Thyroid gland (tissue), 4 donors: ENCODE data around the gene PDE11A. TPM values are rescaled to one million over a fixed set of nuclear protein-coding genes. Genes with fewer than 3 reads are reported as not detected.
"Not testable (repeated sequence)": the region's sequence is repeated elsewhere in the genome, so short reads cannot be mapped to it uniquely, and the experiment has no call there.

ENCODE experiments used
- DNase-seq, 2 donors: peaks; one replicate each; pipeline ENCODE4 v3.0.0-alpha.2; 2019
- H3K27ac ChIP-seq, 3 donors: fragments of 200-600 bp; sonication (generic); 1 replicate in 2 of 3; 2 replicates in 1 of 3; pipeline ENCODE4 v1.5.1; 2016 to 2019; ENCODE audit warnings: mild to moderate bottlenecking in 1 of 3, moderate library complexity in 1 of 3
- H3K27me3 ChIP-seq: fragments of 200-600 bp; sonication (generic); one replicate; pipeline ENCODE4 v1.5.1; 2019
- H3K36me3 ChIP-seq, 2 donors: fragments of 200-600 bp; sonication (generic); one replicate each; pipeline ENCODE4 v1.5.1; 2016 to 2019
- H3K4me1 ChIP-seq, 2 donors: fragments of 200-600 bp; sonication (generic); one replicate each; pipeline ENCODE4 v1.5.1; 2017 to 2019
- H3K4me3 ChIP-seq, 3 donors: fragments of 200-600 bp; sonication (generic); replicated peaks in 1 of 3; 1 replicate in 2 of 3; 2 replicates in 1 of 3; pipeline ENCODE4 v1.5.1; 2016; ENCODE audit warnings: mild to moderate bottlenecking in 1 of 3
- H3K9me3 ChIP-seq: fragments of 200-600 bp; sonication (generic); one replicate; pipeline ENCODE4 v1.5.1; 2017
- POLR2A ChIP-seq, 2 donors: fragments of 450-650 bp; IDR thresholded peaks; one replicate each; pipeline ENCODE4 v1.6.1; 2017; ENCODE audit warnings: antibody characterized with exemption in 2 of 2, mild to moderate bottlenecking in 2 of 2, moderate library complexity in 1 of 2
- WGBS, 2 donors: methylation state at CpG; one replicate each; pipeline ENCODE4 v1.1.5; 2017; 5-methylcytosine and 5-hydroxymethylcytosine counted together
- intact Hi-C: fragments of 100-400 bp; cut with DNase I; formaldehyde crosslinking; loops from one replicate; pipeline ENCODE4 v1.15.1; 2023
- total RNA-seq, 4 donors: library from RNA; depleted of rRNA; stranded (reverse); fragments of >200 nt; gene quantifications; one replicate each; pipeline ENCODE4 v1.2.3, GENCODE V29; 2016
- TF ChIP-seq, protein P1 (sequence below), 6 experiments: fragments of 200-600 bp in 3 of 6; fragments of 450-650 bp in 3 of 6; sonication (generic) in 3 of 6; IDR thresholded peaks; one replicate each; pipeline ENCODE4 v1.5.1; 2016 to 2019; ENCODE audit warnings: antibody characterized with exemption in 6 of 6, mild to moderate bottlenecking in 2 of 6, inconsistent platforms in 1 of 6, moderate library complexity in 1 of 6

Gene PDE11A
- total RNA-seq, 4 donors from 2014 or later = 2.2 to 4.0 (median 3.0) TPM

DNA sequence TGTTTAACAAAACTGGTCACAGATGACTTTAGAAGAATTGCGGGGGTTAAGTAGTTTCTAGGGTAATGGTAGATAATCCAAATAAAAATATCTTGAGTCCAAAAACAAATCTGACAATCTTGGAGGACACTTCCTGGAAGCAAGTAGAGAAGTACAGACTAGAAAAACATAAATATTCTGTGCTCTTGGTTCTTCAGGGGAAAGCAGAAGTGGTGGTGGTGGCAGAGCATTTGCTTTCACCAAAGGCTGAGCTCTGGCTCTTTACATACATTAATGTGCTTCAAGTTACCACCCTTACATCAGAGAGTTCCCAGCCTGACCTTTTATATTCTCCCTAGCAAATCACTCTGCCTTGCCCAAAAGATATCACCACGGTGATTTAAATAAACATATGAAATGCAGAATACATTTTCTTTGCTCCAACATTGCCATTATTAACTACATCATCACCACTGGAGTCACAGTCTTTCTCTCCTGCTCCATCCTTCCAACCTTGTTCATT is 15.3 kb downstream of the PDE11A start:
- Histone ChIP-seq H3K4me1 (peaks cover 4 to 10% of the 10 kb centered on the region in 2 donors), H3K27me3 (no peaks in the 10 kb centered on the region), H3K36me3 (no peaks in the 10 kb centered on the region), H3K4me3 (no peak overlapping the region), H3K27ac (no peak overlapping the region), H3K9me3 (no peaks in the 10 kb centered on the region)
- DNase-seq = no peak
- intact Hi-C loops = no loop called here
- 76 to 78% methylated on average over 2 of the region's 2 CpGs for WGBS, 2 donors
- TF ChIP-seq, protein P1, sequence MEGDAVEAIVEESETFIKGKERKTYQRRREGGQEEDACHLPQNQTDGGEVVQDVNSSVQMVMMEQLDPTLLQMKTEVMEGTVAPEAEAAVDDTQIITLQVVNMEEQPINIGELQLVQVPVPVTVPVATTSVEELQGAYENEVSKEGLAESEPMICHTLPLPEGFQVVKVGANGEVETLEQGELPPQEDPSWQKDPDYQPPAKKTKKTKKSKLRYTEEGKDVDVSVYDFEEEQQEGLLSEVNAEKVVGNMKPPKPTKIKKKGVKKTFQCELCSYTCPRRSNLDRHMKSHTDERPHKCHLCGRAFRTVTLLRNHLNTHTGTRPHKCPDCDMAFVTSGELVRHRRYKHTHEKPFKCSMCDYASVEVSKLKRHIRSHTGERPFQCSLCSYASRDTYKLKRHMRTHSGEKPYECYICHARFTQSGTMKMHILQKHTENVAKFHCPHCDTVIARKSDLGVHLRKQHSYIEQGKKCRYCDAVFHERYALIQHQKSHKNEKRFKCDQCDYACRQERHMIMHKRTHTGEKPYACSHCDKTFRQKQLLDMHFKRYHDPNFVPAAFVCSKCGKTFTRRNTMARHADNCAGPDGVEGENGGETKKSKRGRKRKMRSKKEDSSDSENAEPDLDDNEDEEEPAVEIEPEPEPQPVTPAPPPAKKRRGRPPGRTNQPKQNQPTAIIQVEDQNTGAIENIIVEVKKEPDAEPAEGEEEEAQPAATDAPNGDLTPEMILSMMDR (IDR thresholded peaks at IDR 0.05) = no peak
- no peak for TF ChIP-seq POLR2A (IDR thresholded peaks at IDR 0.05)

DNA sequence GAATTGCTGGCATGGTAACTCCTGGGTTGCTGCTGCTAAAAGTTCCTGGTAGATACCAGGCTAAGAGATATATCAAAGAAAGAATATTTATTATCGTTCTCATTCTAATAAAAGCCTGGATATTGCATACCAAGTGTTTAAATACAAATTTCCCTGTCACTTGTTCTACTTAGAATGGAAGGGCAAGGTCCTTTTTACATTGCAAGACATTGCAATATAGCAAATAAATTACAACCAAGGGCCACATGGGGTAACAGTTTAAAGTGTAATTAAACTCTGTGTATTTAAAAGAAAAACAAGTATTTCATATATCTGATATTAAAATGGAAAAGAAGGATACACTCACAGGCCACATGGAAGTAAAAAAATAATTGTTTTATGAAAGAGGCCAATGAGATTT is 16.2 kb downstream of the PDE11A start:
- Histone ChIP-seq H3K27ac (no peak overlapping the region), H3K27me3 (no peaks in the 10 kb centered on the region), H3K9me3 (no peaks in the 10 kb centered on the region), H3K36me3 (no peaks in the 10 kb centered on the region), H3K4me3 (no peak overlapping the region), H3K4me1 (peaks cover 4 to 10% of the 10 kb centered on the region in 2 donors)
- intact Hi-C loops = no loop called here
- no peak for DNase-seq
- no peak for TF ChIP-seq POLR2A (IDR thresholded peaks at IDR 0.05)
- TF ChIP-seq, protein P1 (IDR thresholded peaks at IDR 0.05) = no peak
- WGBS, 2 donors = 83 to 88% methylated on average over 1 of the region's 1 CpG

DNA sequence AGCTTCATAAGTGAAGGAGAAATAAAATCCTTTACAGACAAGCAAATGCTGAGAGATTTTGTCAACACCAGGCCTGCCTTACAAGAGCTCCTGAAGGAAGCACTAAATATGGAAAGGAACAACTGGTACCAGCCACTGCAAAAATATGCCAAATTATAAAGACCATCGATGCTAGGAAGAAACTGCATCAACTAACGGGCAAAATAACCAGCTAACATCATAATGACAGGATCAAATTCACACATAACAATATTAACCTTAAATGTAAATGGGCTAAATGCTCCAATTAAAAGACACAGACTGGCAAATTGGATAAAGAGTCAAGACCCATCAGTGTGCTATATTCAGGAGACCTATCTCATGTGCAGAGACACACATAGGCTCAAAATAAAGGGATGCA is 21.3 kb downstream of the PDE11A start:
- H3K27ac ChIP-seq, DNase-seq, H3K36me3 ChIP-seq, H3K9me3 ChIP-seq, H3K4me1 ChIP-seq, intact Hi-C loops, H3K27me3 ChIP-seq, H3K4me3 ChIP-seq: not testable (repeated sequence)
- 89 to 96% methylated on average over 2 of the region's 2 CpGs for whole genome bisulfite sequencing, 2 donors

DNA sequence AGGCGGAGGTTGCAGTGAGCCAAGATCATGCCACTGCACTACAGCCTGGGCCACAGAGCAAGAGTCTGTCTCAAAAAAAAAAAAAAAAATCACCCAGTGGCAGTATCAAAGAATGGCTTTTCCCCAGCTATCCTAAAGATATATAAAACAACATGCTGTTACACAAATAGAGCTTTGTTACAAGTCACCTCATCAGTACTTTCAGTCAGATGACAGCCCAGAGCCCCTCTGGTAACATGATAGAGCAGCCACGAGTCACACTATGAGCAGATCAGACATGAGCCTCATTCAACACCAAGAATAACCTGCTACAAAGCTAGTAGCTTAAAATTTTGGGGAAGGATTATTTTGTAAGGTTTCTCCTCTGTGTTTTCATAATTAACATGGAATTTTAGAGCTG is 25.2 kb downstream of the PDE11A start:
- DNase-seq = no peak
- H3K4me1 ChIP-seq = no peaks in the 10 kb centered on the region
- no peak for TF ChIP-seq POLR2A (IDR thresholded peaks at IDR 0.05)
- TF ChIP-seq, protein P1 (IDR thresholded peaks at IDR 0.05) = no peak
- H3K27ac ChIP-seq = no peak overlapping the region
- intact Hi-C loops = no loop called here
- no peak overlapping the region for H3K4me3 ChIP-seq
- no peaks in the 10 kb centered on the region for H3K9me3 ChIP-seq
- H3K27me3 ChIP-seq = no peaks in the 10 kb centered on the region
- no peaks in the 10 kb centered on the region for H3K36me3 ChIP-seq
- 91 to 95% methylated on average over 2 of the region's 2 CpGs for WGBS, 2 donors

DNA sequence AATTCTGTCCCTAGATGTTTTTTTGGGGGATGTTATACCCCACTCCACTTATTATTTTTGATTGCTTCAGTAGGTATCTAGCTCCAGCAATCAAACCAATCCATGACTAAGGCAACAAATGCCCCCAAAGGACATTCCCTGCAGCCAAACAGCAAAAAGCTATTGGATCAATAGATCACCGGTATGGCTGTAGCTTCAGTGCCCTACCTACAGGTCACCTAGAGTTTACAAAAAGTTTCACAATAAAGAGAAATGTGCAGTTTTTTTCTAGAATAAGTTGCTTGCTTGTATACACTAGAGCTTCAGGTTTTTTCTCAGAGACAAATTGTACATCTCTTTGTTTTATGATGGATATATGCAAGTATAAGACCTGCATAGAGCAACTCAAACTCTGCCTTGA is 27.7 kb downstream of the PDE11A start:
- Histone ChIP-seq H3K9me3 (no peaks in the 10 kb centered on the region), H3K27me3 (no peaks in the 10 kb centered on the region), H3K4me1 (no peaks in the 10 kb centered on the region), H3K27ac (no peak overlapping the region), H3K36me3 (no peaks in the 10 kb centered on the region), H3K4me3 (no peak overlapping the region)
- TF ChIP-seq POLR2A (IDR thresholded peaks at IDR 0.05) = no peak
- TF ChIP-seq, protein P1 (IDR thresholded peaks at IDR 0.05) = no peak
- 76 to 85% methylated on average over 1 of the region's 1 CpG for WGBS, 2 donors
- no peak for DNase-seq
- intact Hi-C loops = no loop called here

DNA sequence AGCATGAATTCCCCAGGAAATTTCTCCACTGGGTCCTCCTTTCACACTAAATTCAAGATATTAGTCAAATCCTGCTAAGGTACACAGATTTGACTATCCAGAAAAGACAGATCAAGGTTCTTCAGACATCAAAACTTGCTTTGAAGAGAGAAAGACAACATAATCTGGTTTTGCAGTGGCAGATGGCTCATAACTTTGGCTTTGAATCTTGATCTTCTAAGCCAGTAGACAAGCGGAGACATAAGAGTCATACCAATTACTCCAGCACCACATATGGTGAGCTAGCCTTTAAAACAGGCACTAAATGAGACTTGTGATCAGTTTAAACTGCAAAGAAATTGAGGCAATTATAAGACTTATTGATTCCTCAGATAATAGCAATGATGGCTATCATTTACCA is 29.3 kb downstream of the PDE11A start:
- Histone ChIP-seq H3K27me3 (no peaks in the 10 kb centered on the region), H3K36me3 (no peaks in the 10 kb centered on the region), H3K4me3 (no peak overlapping the region), H3K27ac (no peak overlapping the region), H3K4me1 (no peaks in the 10 kb centered on the region), H3K9me3 (no peaks in the 10 kb centered on the region)
- whole genome bisulfite sequencing, 2 donors = 100% methylated on average over 1 of the region's 1 CpG
- TF ChIP-seq POLR2A (IDR thresholded peaks at IDR 0.05) = no peak
- TF ChIP-seq, protein P1 (IDR thresholded peaks at IDR 0.05) = no peak
- no peak for DNase-seq
- intact Hi-C loops = no loop called here

DNA sequence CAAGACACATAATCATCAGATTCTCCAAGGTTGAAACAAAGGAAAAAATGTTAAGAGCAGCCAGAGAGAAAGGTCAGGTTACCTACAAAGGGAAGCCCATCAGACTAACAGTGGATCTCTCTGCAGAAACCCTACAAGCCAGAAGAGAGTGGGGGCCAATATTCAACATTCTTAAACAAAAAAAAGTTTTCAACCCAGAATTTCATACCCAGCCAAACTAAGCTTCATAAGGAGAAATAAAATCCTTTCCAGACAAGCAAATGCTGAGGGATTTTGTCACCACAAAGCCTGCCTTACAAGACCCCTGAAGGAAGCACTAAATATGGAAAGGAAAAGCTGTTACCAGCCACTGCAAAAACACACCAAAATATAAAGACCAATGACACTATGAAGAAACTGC is 39.0 kb downstream of the PDE11A start:
- H3K9me3 ChIP-seq, H3K4me3 ChIP-seq, H3K27ac ChIP-seq, H3K4me1 ChIP-seq, H3K36me3 ChIP-seq, intact Hi-C loops, H3K27me3 ChIP-seq, DNase-seq: not testable (repeated sequence)
